H1 (cell line): ENCODE measurements around the gene CD34. TPM values are rescaled to one million over a fixed set of nuclear protein-coding genes. Genes with fewer than 3 reads are reported as not detected.

Experiments
- CTCF ChIA-PET: fragments of 300-600 bp; sonication (Branson Sonifier 250); formaldehyde crosslinking; loops from one replicate; lab custom pipeline; 2021; ENCODE audit not compliant: partially characterized antibody; lab: Charles Lee
- POLR2A ChIA-PET: fragments of 300-600 bp; sonication (Branson Sonifier 250); formaldehyde crosslinking; loops from one replicate; lab custom pipeline; 2021; ENCODE audit warnings: inconsistent platforms; ENCODE audit not compliant: partially characterized antibody; lab: Charles Lee
- DNase-seq, 2 experiments: peaks; one replicate each; pipeline versions ENCODE4 v3.0.0 to v3.0.0-alpha.2; 2010 to 2022; ENCODE audit warnings: low spot score in 2 of 2, low read depth in 1 of 2, mixed read lengths in 1 of 2
- FAIRE-seq: peaks from 2 replicates; lab custom pipeline; 2011; peaks lifted over from hg19 to GRCh38; lab: Jason Lieb, UNC
- H2AFZ ChIP-seq: 2 replicates; pipeline ENCODE4 v1.8.1; 2012; ENCODE audit warnings: low read length, inconsistent platforms
- H2AK5ac ChIP-seq: 2 replicates; pipeline ENCODE4 v1.6.1; 2013; ENCODE audit warnings: low read depth, low read length
- H2BK120ac ChIP-seq: replicated peaks from 2 replicates; pipeline ENCODE3; 2013; ENCODE audit warnings: low read depth, low read length, inconsistent platforms
- H2BK12ac ChIP-seq: 2 replicates; pipeline ENCODE4 v1.6.1; 2013; ENCODE audit warnings: low read depth, low read length
- H2BK15ac ChIP-seq: 2 replicates; pipeline ENCODE4 v1.6.1; 2013; ENCODE audit warnings: low read length
- H2BK20ac ChIP-seq: 2 replicates; pipeline ENCODE4 v1.6.1; 2013; ENCODE audit warnings: low read length
- H2BK5ac ChIP-seq: 2 replicates; pipeline ENCODE4 v1.6.1; 2013; ENCODE audit warnings: low read depth, low read length
- H3K14ac ChIP-seq: 2 replicates; pipeline ENCODE4 v1.6.1; 2013; ENCODE audit warnings: inconsistent platforms; ENCODE audit not compliant: insufficient read length
- H3K18ac ChIP-seq: 2 replicates; pipeline ENCODE4 v1.6.1; 2013; ENCODE audit warnings: low read length; ENCODE audit errors: extremely low read depth
- H3K23ac ChIP-seq: 2 replicates; pipeline ENCODE4 v1.6.1; 2013; ENCODE audit warnings: inconsistent platforms; ENCODE audit not compliant: insufficient read length
- H3K23me2 ChIP-seq: 2 replicates; pipeline ENCODE4 v1.6.1; 2013; ENCODE audit warnings: low read depth, low read length
- H3K27ac ChIP-seq: 2 replicates; pipeline ENCODE4 v1.6.1; 2011; ENCODE audit warnings: low read depth, low read length, inconsistent platforms
- H3K27me3 ChIP-seq, 4 experiments: replicated peaks in 1 of 4; 1 replicate in 1 of 4; 2 replicates in 3 of 4; pipeline versions ENCODE4 v1.6.1 to v1.8.1; 2011 to 2013; ENCODE audit warnings: low read length in 3 of 4, mild to moderate bottlenecking in 3 of 4, inconsistent platforms in 2 of 4, mixed read lengths in 2 of 4, moderate library complexity in 1 of 4; ENCODE audit not compliant: control insufficient read depth in 3 of 4, insufficient read depth in 3 of 4; ENCODE audit errors: extremely low read depth in 1 of 4
- H3K36me3 ChIP-seq, 4 experiments: 2 replicates each; pipeline versions ENCODE4 v1.6.1 to v1.8.1; 2011 to 2013; ENCODE audit warnings: mild to moderate bottlenecking in 4 of 4, low read length in 3 of 4, moderate library complexity in 2 of 4, control low read depth in 1 of 4, inconsistent platforms in 1 of 4; ENCODE audit not compliant: insufficient read depth in 4 of 4, control insufficient read depth in 2 of 4
- H3K4ac ChIP-seq: replicated peaks from 2 replicates; pipeline ENCODE3; 2013; ENCODE audit warnings: low read length, low read depth, mixed read lengths, inconsistent platforms; ENCODE audit not compliant: insufficient read length
- H3K4me1 ChIP-seq, 4 experiments: replicated peaks in 1 of 4; 1 replicate in 1 of 4; 2 replicates in 3 of 4; pipeline versions ENCODE4 v1.6.1 to v1.8.1; 2011 to 2013; ENCODE audit warnings: low read length in 3 of 4, inconsistent platforms in 2 of 4, mixed read lengths in 1 of 4; ENCODE audit not compliant: insufficient read depth in 4 of 4, control insufficient read depth in 3 of 4
- H3K4me2 ChIP-seq, 2 experiments: 2 replicates each; pipeline versions ENCODE4 v1.6.1 to v1.8.1; 2011 to 2013; ENCODE audit warnings: low read depth in 2 of 2, low read length in 2 of 2, control low read depth in 1 of 2, inconsistent platforms in 1 of 2, mild to moderate bottlenecking in 1 of 2; ENCODE audit not compliant: insufficient read depth in 1 of 2
- H3K4me3 ChIP-seq, 4 experiments: fragments of 200-600, 300-600 bp in 1 of 4; sonication (generic), shearing (Covaris generic), sonication (Bioruptor Twin) in 1 of 4; 2 replicates each; pipeline versions ENCODE4 v1.5.1 to v1.8.1; 2011 to 2016; ENCODE audit warnings: low read length in 4 of 4, low read depth in 3 of 4, control low read depth in 2 of 4, inconsistent platforms in 2 of 4, mild to moderate bottlenecking in 2 of 4, mixed read lengths in 1 of 4, moderate library complexity in 1 of 4; ENCODE audit not compliant: insufficient read depth in 2 of 4; ENCODE audit errors: extremely low read depth in 1 of 4
- H3K56ac ChIP-seq: replicated peaks from 2 replicates; pipeline ENCODE3; 2013; ENCODE audit warnings: low read depth, mild to moderate bottlenecking, mixed read lengths, low read length, inconsistent platforms; ENCODE audit not compliant: insufficient read length
- H3K79me1 ChIP-seq: 2 replicates; pipeline ENCODE4 v1.6.1; 2013; ENCODE audit warnings: low read depth, low read length, control low read depth
- H3K79me2 ChIP-seq, 2 experiments: 2 replicates each; pipeline versions ENCODE4 v1.6.1 to v1.8.1; 2012 to 2013; ENCODE audit warnings: low read length in 2 of 2, mild to moderate bottlenecking in 2 of 2, inconsistent platforms in 1 of 2; ENCODE audit not compliant: insufficient read depth in 2 of 2, control insufficient read depth in 1 of 2
- H3K9ac ChIP-seq, 4 experiments: replicated peaks in 1 of 4; 1 replicate in 1 of 4; 2 replicates in 3 of 4; pipeline versions ENCODE4 v1.6.1 to v1.8.1; 2011 to 2013; ENCODE audit warnings: low read depth in 3 of 4, low read length in 3 of 4, control low read depth in 2 of 4, mild to moderate bottlenecking in 2 of 4, moderate library complexity in 2 of 4, inconsistent platforms in 1 of 4; ENCODE audit errors: extremely low read depth in 1 of 4
- H3K9me3 ChIP-seq, 2 experiments: 2 replicates each; pipeline versions ENCODE4 v1.6.1 to v1.8.1; 2012 to 2013; ENCODE audit warnings: mild to moderate bottlenecking in 2 of 2, moderate library complexity in 2 of 2, control low read depth in 1 of 2, inconsistent platforms in 1 of 2, low read depth in 1 of 2, low read length in 1 of 2, mixed read lengths in 1 of 2; ENCODE audit not compliant: insufficient read depth in 2 of 2
- H4K20me1 ChIP-seq, 2 experiments: replicated peaks in 1 of 2; 2 replicates each; pipeline versions ENCODE3 to v1.8.1; 2011 to 2013; ENCODE audit warnings: inconsistent platforms in 2 of 2, low read length in 2 of 2, mild to moderate bottlenecking in 1 of 2; ENCODE audit not compliant: insufficient read depth in 2 of 2, control insufficient read depth in 1 of 2
- H4K5ac ChIP-seq: 2 replicates; pipeline ENCODE4 v1.6.1; 2013; ENCODE audit warnings: low read length, low read depth, mixed read lengths, inconsistent platforms; ENCODE audit not compliant: insufficient read length
- H4K8ac ChIP-seq: 2 replicates; pipeline ENCODE4 v1.8.0; 2013; ENCODE audit warnings: mild to moderate bottlenecking, moderate library complexity, low read length, inconsistent platforms; ENCODE audit not compliant: insufficient read depth; ENCODE audit errors: extremely low read depth
- H4K91ac ChIP-seq: replicated peaks from 2 replicates; pipeline ENCODE3; 2013; ENCODE audit warnings: low read length, mixed read lengths, inconsistent platforms; ENCODE audit not compliant: insufficient read length
- BCL11A ChIP-seq, 2 experiments: IDR thresholded peaks; one replicate each; pipeline ENCODE4 v1.6.1; 2011; ENCODE audit warnings: low read depth in 2 of 2, low read length in 2 of 2, mild to moderate bottlenecking in 2 of 2
- CHD1 ChIP-seq: IDR thresholded peaks from 2 replicates; pipeline ENCODE4 v1.6.1; 2012; ENCODE audit warnings: low read depth, low read length, improper control_type of control experiment
- CHD2 ChIP-seq: IDR thresholded peaks from 2 replicates; pipeline ENCODE4 v1.6.1; 2012; ENCODE audit warnings: low read length, improper control_type of control experiment
- EP300 ChIP-seq, 2 experiments: IDR thresholded peaks; 1 replicate in 1 of 2; 2 replicates in 1 of 2; pipeline ENCODE4 v1.6.1; 2011 to 2012; ENCODE audit warnings: low read depth in 2 of 2, low read length in 2 of 2, mild to moderate bottlenecking in 2 of 2, borderline replicate concordance in 1 of 2, inconsistent platforms in 1 of 2, moderate library complexity in 1 of 2
- HDAC6 ChIP-seq: IDR thresholded peaks from one replicate; pipeline ENCODE4 v1.7.1; 2012; ENCODE audit warnings: low read depth, mild to moderate bottlenecking, inconsistent platforms, low read length, moderate library complexity
- KDM4A ChIP-seq: IDR thresholded peaks from one replicate; pipeline ENCODE4 v1.7.1; 2012; ENCODE audit warnings: low read depth, mild to moderate bottlenecking, moderate library complexity, low read length, inconsistent platforms; ENCODE audit not compliant: severe bottlenecking
- POLR2AphosphoS5 ChIP-seq: IDR thresholded peaks from 2 replicates; pipeline ENCODE4 v1.6.1; 2011; ENCODE audit warnings: low read depth, low read length
- RBBP5 ChIP-seq: IDR thresholded peaks from 2 replicates; pipeline ENCODE4 v1.7.1; 2012; ENCODE audit warnings: low read depth, mild to moderate bottlenecking, inconsistent platforms, low read length, moderate library complexity, borderline replicate concordance
- RXRA ChIP-seq: IDR thresholded peaks from 2 replicates; pipeline ENCODE4 v1.6.1; 2011; ENCODE audit warnings: low read depth, mild to moderate bottlenecking, low read length, moderate library complexity; ENCODE audit not compliant: insufficient read depth
- SIN3A ChIP-seq, 2 experiments: IDR thresholded peaks in 1 of 2; conservative IDR thresholded peaks in 1 of 2; 2 replicates each; pipeline ENCODE4 v1.6.1; 2011 to 2012; ENCODE audit warnings: low read length in 2 of 2, improper control_type of control experiment in 1 of 2, low read depth in 1 of 2, mild to moderate bottlenecking in 1 of 2
- SRF ChIP-seq: IDR thresholded peaks from 2 replicates; pipeline ENCODE4 v1.6.1; 2011; ENCODE audit warnings: mild to moderate bottlenecking, low read depth, low read length, moderate library complexity
- TBP ChIP-seq: IDR thresholded peaks from 2 replicates; pipeline ENCODE4 v1.6.1; 2011; ENCODE audit warnings: low read depth, low read length, improper control_type of control experiment
- TEAD4 ChIP-seq: IDR thresholded peaks from 2 replicates; pipeline ENCODE4 v1.6.1; 2012; ENCODE audit warnings: low read depth, low read length, inconsistent platforms, mixed read lengths
- WGBS, 2 experiments: shearing (Covaris generic) in 1 of 2; methylation state at CpG; one replicate each; pipeline versions ENCODE4 v1.1.6 to v1.1.7; 2013 to 2015; ENCODE audit warnings: low lambda C conversion rate in 2 of 2, mixed read lengths in 2 of 2, inconsistent platforms in 1 of 2, low coverage in 1 of 2, missing lambda C conversion rate in 1 of 2; ENCODE audit not compliant: insufficient replicate concordance in 2 of 2, insufficient coverage in 1 of 2, insufficient read length in 1 of 2; ENCODE audit errors: extremely low coverage in 1 of 2, missing lambda C conversion rate in 1 of 2; 5-methylcytosine and 5-hydroxymethylcytosine counted together
- polyA plus RNA-seq, 7 experiments: library from polyadenylated mRNA; depleted of rRNA in 3 of 7; stranded (reverse) in 5 of 7; unstranded in 2 of 7; fragments of >200 nt in 5 of 7; fragments of 200-250 nt in 2 of 7; gene quantifications; 1 replicate in 5 of 7; 2 replicates in 1 of 7; 4 replicates in 1 of 7; pipeline versions ENCODE4 v1.2.1 to v1.2.3, GENCODE V29; 2011 to 2013; ENCODE audit warnings: missing spikeins in 2 of 7, mixed read lengths in 2 of 7
- total RNA-seq: library from RNA; stranded (reverse); fragmentation: NEBNext Ultra II Directional; extraction: Animal tissue kit (Norgen Biotek cat#: 25700); gene quantifications from 2 replicates; pipeline ENCODE4 v1.2.1, GENCODE V29; 2021

Gene CD34
- total and polyA plus RNA-seq, 2 of the 8 experiments (the other 6 are each of a cell fraction or from before 2014, with no cell fraction given), result 0.39 to 0.54 TPM

- no peak overlapping the region for H3K4ac ChIP-seq
- FAIRE-seq, result no peak
- no peak overlapping the region for H3K4me2 ChIP-seq
- CTCF ChIA-PET, result interaction anchor here (0.9 to 1.4 kb wide), 3 partner anchors 10 to 51 kb away, joined by 4 to 5 read pairs (median 4); no protein-coding TSS in a partner anchor
- DNase-seq, result no peak
- no peak overlapping the region for H3K9ac ChIP-seq
- no peak overlapping the region for H3K14ac ChIP-seq
- no peaks in the 10 kb centered on the region for H3K79me1 ChIP-seq
- H3K18ac ChIP-seq, result no peak overlapping the region
- no peaks in the 10 kb centered on the region for H3K23me2 ChIP-seq
- TF ChIP-seq RXRA (no peak), CHD1 (no peak), BCL11A (IDR thresholded peaks at IDR 0.05; ENCODE audit: low read depth in 2 of 2, low read length in 2 of 2) (no peak), RBBP5 (no peak), KDM4A (no peak), EP300 (IDR thresholded peaks at IDR 0.05; ENCODE audit: borderline replicate concordance in 1 of 2, low read depth in 2 of 2, low read length in 2 of 2) (no peak), TBP (no peak), POLR2AphosphoS5 (no peak), TEAD4 (no peak), HDAC6 (no peak), SRF (no peak), CHD2 (no peak), SIN3A (conservative IDR thresholded peaks at IDR 0.05 in 1 of 2, IDR thresholded peaks at IDR 0.05 in 1 of 2; ENCODE audit: low read depth in 1 of 2, low read length in 2 of 2) (no peak)
- TF ChIP-seq, all 59 proteins: peak for 0
- no peak overlapping the region for H3K4me3 ChIP-seq
- POLR2A ChIA-PET, result no interaction called here
- 0 out of 4 replicates have a peak, but pooled peaks cover 0 to 4% of the 10 kb centered on the region in 2 experiments for H3K9me3 ChIP-seq
- no peak overlapping the region for H2BK15ac ChIP-seq
- H3K23ac ChIP-seq, result no peak overlapping the region
- 100% methylated on average over 1 of the region's 1 CpG; no CpG with 5 or more reads in 1 of the 2 experiments for WGBS, 2 experiments
- no peak overlapping the region for H2BK12ac ChIP-seq
- H2AFZ ChIP-seq, result no peak overlapping the region
- H3K79me2 ChIP-seq, result no peaks in the 10 kb centered on the region
- no peak overlapping the region for H2BK20ac ChIP-seq
- H3K27me3 ChIP-seq, result no peaks in the 10 kb centered on the region
- no peak overlapping the region for H4K91ac ChIP-seq
- H4K5ac ChIP-seq, result no peak overlapping the region
- H2AK5ac ChIP-seq, result no peak overlapping the region
- H3K36me3 ChIP-seq, result no peaks in the 10 kb centered on the region
- H3K4me1 ChIP-seq, result no peaks in the 10 kb centered on the region
- no peaks in the 10 kb centered on the region for H4K20me1 ChIP-seq
- H3K56ac ChIP-seq, result no peak overlapping the region
- H2BK5ac ChIP-seq, result no peak overlapping the region
- no peak overlapping the region for H2BK120ac ChIP-seq
- no peak overlapping the region for H3K27ac ChIP-seq
- H4K8ac ChIP-seq, result no peak overlapping the region
These were observed 24.2 kb upstream of the CD34 start for GRCh38 chr1:207935166-207935583.
